NCI-H2081 (cell line): Measurements from ENCODE around the gene RSKR.
A peak's percentile ranks its signal among the peaks of the same experiment; 100 is the strongest.
"Not testable (repeated sequence)": the region's sequence is repeated elsewhere in the genome, so short reads cannot be mapped to it uniquely, and the experiment has no call there.

ENCODE experiments used
- DNase-seq, 2 experiments: peaks; one replicate each; lab custom pipeline; 2025; lab: John Stamatoyannopoulos, UW

The RSKR gene

DNA sequence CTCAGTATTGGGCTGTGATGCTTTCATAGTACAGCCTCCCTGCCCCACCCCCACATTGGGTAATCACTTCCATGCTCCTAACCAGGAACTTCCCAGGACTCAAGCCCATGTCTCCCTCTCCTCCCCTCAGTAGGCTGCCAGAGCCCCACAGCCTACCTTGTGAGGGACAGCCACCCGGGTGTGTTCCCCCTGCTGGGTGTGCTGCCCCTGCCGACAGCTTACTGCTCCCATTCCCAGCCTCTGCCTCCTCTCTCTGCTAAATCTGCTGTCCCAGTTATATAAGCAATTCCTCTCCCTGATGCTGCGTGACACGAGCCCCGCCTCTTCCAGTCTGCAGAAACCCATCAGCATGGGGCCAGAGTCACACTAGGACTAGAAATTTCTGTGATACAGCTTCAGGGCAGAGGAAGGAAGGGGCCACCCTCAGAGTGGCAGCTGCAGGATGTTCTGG lies at the start of gene RSKR:
Gene RSKR, minus strand, starts transcription at position 255 of the 451 bp plus-strand sequence. Its CDS starts 24 bp downstream, at position 231.
- no peak for DNase-seq

DNA sequence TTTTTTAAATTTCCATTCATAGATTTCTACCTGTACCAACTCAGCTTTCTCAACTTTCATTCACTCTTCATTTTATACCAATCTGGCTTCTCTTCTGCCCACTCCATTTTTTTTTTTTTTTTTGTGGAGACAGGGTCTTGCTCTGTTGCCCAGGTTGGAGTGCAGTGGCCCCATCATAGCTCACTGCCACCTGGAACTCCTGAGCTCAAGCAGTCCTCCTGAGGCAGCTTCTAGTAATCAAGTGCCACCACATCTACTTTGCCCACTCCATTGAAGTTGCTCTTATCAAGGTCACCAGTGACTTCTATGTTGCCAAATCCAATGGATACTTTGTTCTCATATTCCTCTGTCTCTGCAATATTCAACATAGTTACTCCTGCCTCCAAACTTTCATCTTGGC lies 49.7 kb upstream of the RSKR start:
- DNase-seq: no peak

- no peak for DNase-seq
Measured at GRCh38 chr17:28662527-28662829, 48.5 kb upstream of the RSKR start.

- DNase-seq: peak; percentile 76 to 84
Measured at GRCh38 chr17:28661635-28662526, 47.9 kb upstream of the RSKR start, which contains the start of the genes SDF2 and SUPT6H. Gene SDF2 (minus strand): TSS chr17:28661906. CDS start chr17:28661876, 30 bp downstream. Gene SUPT6H (plus strand): TSS chr17:28662205. CDS start chr17:28673402, 11,197 bp downstream.

DNA sequence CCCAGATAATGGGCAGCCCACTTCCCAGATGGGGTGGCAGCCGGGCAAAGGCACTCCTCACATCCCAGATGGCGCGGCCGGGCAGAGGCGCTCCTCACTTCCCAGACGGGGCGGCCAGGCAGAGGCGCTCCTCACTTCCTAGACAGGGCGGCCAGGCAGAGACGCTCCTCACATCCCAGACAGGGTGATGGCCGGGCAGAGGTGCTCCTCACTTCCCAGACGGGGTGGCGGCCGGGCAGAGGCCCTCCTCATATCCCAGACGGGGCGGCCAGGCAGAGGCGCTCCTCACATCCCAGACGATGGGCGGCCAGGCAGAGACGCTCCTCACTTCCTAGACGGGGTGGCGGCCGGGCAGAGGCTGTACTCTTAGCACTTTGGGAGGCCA lies 45.5 kb upstream of the RSKR start:
- not testable (repeated sequence) for DNase-seq

DNA sequence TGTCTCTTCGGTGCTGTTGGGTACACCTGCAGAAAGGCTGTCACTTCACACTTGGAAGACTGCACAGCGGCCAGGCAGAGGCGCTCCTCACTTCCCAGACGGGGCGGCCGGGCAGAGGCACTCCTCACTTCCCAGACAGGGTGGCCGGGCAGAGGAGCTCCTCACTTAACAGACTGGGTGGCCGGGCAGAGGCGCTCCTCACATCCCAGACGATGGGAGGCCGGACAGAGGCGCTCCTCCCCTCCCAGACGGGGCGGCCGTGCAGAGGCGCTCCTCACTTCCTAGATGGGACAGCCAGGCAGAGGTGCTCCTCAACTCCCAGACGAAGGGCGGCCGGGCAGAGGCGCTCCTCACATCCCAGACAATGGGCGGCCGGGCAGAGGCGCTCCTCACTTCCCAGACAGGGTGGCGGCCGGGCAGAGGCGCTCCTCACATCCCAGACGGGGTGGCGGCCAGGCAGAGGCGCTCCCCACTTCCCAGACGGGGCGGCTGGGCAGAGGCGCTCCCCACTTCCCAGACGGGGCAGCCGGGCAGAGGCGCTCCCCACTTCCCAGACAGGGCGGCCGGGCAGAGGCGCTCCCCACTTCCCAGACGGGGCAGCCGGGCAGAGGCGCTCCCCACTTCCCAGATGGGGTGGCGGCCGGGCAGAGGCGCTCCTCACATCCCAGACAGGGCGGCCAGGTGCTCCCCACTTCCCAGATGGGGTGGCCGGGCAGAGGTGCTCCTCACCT lies 44.9 kb upstream of the RSKR start:
- DNase-seq: not testable (repeated sequence)

- DNase-seq: not testable (repeated sequence)
Measured at GRCh38 chr17:28658342-28658741, 44.4 kb upstream of the RSKR start.

DNA sequence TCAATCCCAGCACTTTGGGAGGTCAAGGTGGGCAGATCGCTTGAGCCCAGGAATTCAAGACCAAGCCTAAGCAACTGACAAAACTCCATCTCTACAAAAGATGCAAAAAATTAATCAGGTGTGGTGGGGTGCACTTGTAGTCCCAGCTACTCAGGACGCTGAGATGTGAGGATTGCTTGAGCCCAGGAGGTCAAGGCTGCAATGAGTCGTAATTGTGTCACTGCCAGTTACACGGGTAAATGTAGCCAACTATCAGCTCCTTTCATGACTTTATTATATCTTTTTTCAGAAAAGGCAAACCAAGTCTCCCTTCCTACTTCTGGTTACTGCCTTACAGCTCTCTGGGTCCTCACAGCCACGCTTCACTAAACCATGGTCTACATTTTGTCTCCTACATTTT lies 43.8 kb upstream of the RSKR start:
- DNase-seq: no peak

GRCh38 chr17:28655160-28655559 lies 41.2 kb upstream of the RSKR start:
- DNase-seq: no peak

GRCh38 chr17:28648698-28649097 lies 34.7 kb upstream of the RSKR start:
- DNase-seq: no peak

GRCh38 chr17:28646039-28646754 lies 32.2 kb upstream of the RSKR start:
- no peak for DNase-seq

DNA sequence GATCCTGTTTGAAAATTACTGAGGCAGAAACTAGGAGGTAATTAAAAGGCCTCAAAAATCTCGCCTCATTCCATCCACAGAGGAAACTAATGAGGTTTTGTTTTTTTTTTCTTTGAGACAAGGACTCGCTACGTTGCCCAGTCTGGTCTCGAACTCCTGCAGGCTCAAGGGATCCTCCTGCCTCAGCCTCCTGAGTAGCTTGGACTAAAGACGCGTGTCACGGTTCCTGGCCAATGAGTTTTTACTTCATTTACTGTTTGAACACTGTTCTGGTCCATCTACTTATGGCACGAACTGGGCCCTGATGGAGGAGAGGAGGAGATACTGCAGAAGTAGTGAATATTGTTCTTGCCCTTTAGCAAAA lies 31.6 kb upstream of the RSKR start:
- no peak for DNase-seq

- DNase-seq: peak; percentile 89 to 90
Measured at GRCh38 chr17:28644787-28645575, 31.0 kb upstream of the RSKR start, which contains the start of gene BLTP2. Gene BLTP2 (minus strand): TSS chr17:28645158. CDS start chr17:28645056, 102 bp downstream.

GRCh38 chr17:28643983-28644786 lies 30.2 kb upstream of the RSKR start:
- peak; percentile 10 to 35 for DNase-seq

DNA sequence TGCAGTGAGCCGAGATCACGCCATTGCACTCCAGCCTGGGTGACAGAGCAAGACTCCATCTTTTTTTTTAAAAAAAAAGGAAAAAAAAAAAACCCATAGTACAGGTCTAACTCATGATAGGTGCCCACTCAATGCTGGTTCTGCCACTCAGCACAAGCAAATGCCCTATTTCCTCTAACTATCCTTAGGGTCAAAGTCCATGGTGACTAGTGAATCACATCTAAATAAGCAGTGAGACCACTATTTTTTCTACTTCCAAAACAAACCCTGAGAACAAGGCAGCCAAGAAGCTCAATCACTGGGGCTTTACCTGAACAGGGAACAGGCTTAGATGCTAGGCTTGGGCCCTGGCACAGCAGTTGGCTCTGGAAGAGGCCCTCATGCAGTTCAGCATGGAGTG lies 27.6 kb upstream of the RSKR start:
- no peak for DNase-seq

DNA sequence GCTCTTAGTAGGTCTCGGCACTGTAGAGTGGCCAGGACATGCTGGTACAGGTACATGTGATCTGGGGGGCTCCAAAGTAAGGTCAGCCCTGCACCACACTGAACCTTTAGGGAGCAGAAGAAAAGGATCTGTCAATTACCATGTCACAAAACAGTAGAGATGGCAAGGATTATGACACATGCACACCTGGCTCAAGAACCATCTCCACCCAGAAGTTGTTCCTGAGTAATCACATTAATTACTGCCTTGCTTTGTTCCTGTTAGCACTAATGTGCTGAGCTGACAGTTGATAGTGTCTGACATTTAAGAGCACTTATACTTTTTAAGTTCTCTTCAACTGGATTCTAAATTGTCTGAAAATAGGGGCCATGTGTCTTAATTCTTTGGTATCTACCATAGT lies 21.5 kb upstream of the RSKR start:
- no peak for DNase-seq

GRCh38 chr17:28634206-28634865 lies 20.4 kb upstream of the RSKR start:
- DNase-seq: no peak

GRCh38 chr17:28626818-28627217 lies 12.8 kb upstream of the RSKR start:
- DNase-seq: no peak

GRCh38 chr17:28624148-28624547 lies 10.2 kb upstream of the RSKR start:
- no peak for DNase-seq

- DNase-seq: no peak
Measured at GRCh38 chr17:28623696-28624095, 9.7 kb upstream of the RSKR start.
